Testis (tissue), 3 donors: ENCODE data around the gene DAAM2. TPM values are rescaled to one million over a fixed set of nuclear protein-coding genes. Genes with fewer than 3 reads are reported as not detected.

Source experiments
- DNase-seq: peaks from one replicate; pipeline ENCODE4 v3.0.0-alpha.2; 2019
- H3K27ac ChIP-seq, 2 donors: fragments of 200-600 bp; sonication (generic); one replicate each; pipeline ENCODE4 v1.5.1; 2019
- H3K27me3 ChIP-seq: fragments of 200-600 bp; sonication (generic); one replicate; pipeline ENCODE4 v1.5.1; 2019
- H3K36me3 ChIP-seq: fragments of 200-600 bp; sonication (generic); one replicate; pipeline ENCODE4 v1.5.1; 2017; ENCODE audit warnings: low read depth; ENCODE audit errors: missing control alignments
- H3K4me1 ChIP-seq: fragments of 200-600 bp; sonication (generic); one replicate; pipeline ENCODE4 v1.5.1; 2019
- H3K4me3 ChIP-seq, 2 donors: fragments of 200-600 bp; sonication (generic); one replicate each; pipeline ENCODE4 v1.5.1; 2017 to 2019
- H3K9me3 ChIP-seq: fragments of 200-600 bp; sonication (generic); one replicate; pipeline ENCODE4 v1.5.1; 2017
- CTCF ChIP-seq, 3 experiments: fragments of 450-650 bp in 2 of 3; fragments of 200-600 bp in 1 of 3; sonication (generic) in 1 of 3; IDR thresholded peaks; one replicate each; pipeline ENCODE4 v1.5.1; 2016 to 2019; ENCODE audit warnings: antibody characterized with exemption in 3 of 3, mild to moderate bottlenecking in 2 of 3, moderate library complexity in 1 of 3
- POLR2A ChIP-seq: fragments of 450-650 bp; IDR thresholded peaks from one replicate; pipeline ENCODE4 v1.6.1; 2017; ENCODE audit warnings: antibody characterized with exemption, mild to moderate bottlenecking, moderate library complexity
- WGBS, 2 donors: methylation state at CpG; one replicate each; pipeline ENCODE4 v1.1.5; 2018; 5-methylcytosine and 5-hydroxymethylcytosine counted together
- intact Hi-C: fragments of 100-400 bp; cut with DNase I; formaldehyde crosslinking; loops from one replicate; pipeline ENCODE4 v1.15.1; 2023; ENCODE audit warnings: low total_unique reads
- polyA plus RNA-seq: library from polyadenylated mRNA; stranded (reverse); fragments of 350-450 nt; fragmentation: Illumina TruSeq; extraction: RNeasy Lipid Tissue Mini Kit (QIAGEN cat#74804); gene quantifications from one replicate; pipeline ENCODE4 v1.2.3, GENCODE V29; 2014; ENCODE audit warnings: low read depth, low replicate concordance; ENCODE audit not compliant: insufficient read depth
- total RNA-seq, 2 donors: library from RNA; depleted of rRNA; stranded (reverse); fragments of >200 nt; gene quantifications; one replicate each; pipeline ENCODE4 v1.2.3, GENCODE V29; 2016

DAAM2 gene
- total and polyA plus RNA-seq, 3 donors from 2014 or later: 37.4 to 66.1 (median 64.5) TPM

GRCh38 chr6:39821046-39821740 is 29.0 kb downstream of the DAAM2 start:
- Histone ChIP-seq H3K27me3 (no peaks in the 10 kb centered on the region), H3K4me1 (peaks cover 57% of the 10 kb centered on the region), H3K36me3 (no peaks in the 10 kb centered on the region), H3K27ac (peak overlapping the region; percentile 52 to 73), H3K4me3 (peak overlapping the region in 1 of 2 donors; percentile 50), H3K9me3 (no peaks in the 10 kb centered on the region)
- intact Hi-C loops: no loop called here
- peak; percentile 48 for DNase-seq
- 31 to 49% methylated on average over 5 of the region's 5 CpGs for WGBS, 2 donors
- TF ChIP-seq POLR2A: no peak
- TF ChIP-seq CTCF (IDR thresholded peaks at IDR 0.05): no peak

- Histone ChIP-seq H3K36me3 (no peaks in the 10 kb centered on the region), H3K27ac (peak overlapping the region; percentile 52 to 73), H3K4me1 (peaks cover 59% of the 10 kb centered on the region), H3K27me3 (no peaks in the 10 kb centered on the region), H3K9me3 (no peaks in the 10 kb centered on the region), H3K4me3 (peak overlapping the region in 1 of 2 donors; percentile 50)
- TF ChIP-seq POLR2A (no peak), CTCF (IDR thresholded peaks at IDR 0.05) (no peak)
- peak; percentile 86 for DNase-seq
- intact Hi-C loops: no loop called here
- 24 to 51% methylated on average over 4 to 7 of the region's 7 CpGs for WGBS, 2 donors
These were observed 29.8 kb downstream of the DAAM2 start for GRCh38 chr6:39821742-39822532.

GRCh38 chr6:39822846-39823815 is 31.0 kb downstream of the DAAM2 start:
- DNase-seq: peak; percentile 83
- WGBS, 2 donors: 33 to 44% methylated on average over 6 to 8 of the region's 8 CpGs
- peak overlapping the region in 1 of 2 donors; percentile 50 for H3K4me3 ChIP-seq
- no peaks in the 10 kb centered on the region for H3K27me3 ChIP-seq
- intact Hi-C loops: no loop called here
- no peaks in the 10 kb centered on the region for H3K9me3 ChIP-seq
- no peaks in the 10 kb centered on the region for H3K36me3 ChIP-seq
- H3K4me1 ChIP-seq: peaks cover 56% of the 10 kb centered on the region
- TF ChIP-seq POLR2A (no peak), CTCF (IDR thresholded peaks at IDR 0.05) (no peak)
- peak overlapping the region; percentile 23 to 68 for H3K27ac ChIP-seq

- DNase-seq: peak; percentile 84
- Histone ChIP-seq H3K4me3 (no peak overlapping the region), H3K9me3 (no peaks in the 10 kb centered on the region), H3K27ac (peak overlapping the region; percentile 37 to 68), H3K4me1 (peaks cover 56% of the 10 kb centered on the region), H3K27me3 (no peaks in the 10 kb centered on the region), H3K36me3 (no peaks in the 10 kb centered on the region)
- intact Hi-C loops: no loop called here
- WGBS, 2 donors: 39 to 69% methylated on average over 7 to 9 of the region's 9 CpGs
- no peak for TF ChIP-seq POLR2A
- no peak for TF ChIP-seq CTCF (IDR thresholded peaks at IDR 0.05)
These were observed 32.1 kb downstream of the DAAM2 start for GRCh38 chr6:39824030-39824926.
